ENCODE data around the gene BANF2. TPM values are rescaled to one million over a fixed set of nuclear protein-coding genes. Genes with fewer than 3 reads are reported as not detected.

The BANF2 gene
- total RNA-seq, 1 donor from 2014 or later, result not detected

- H3K27me3 Mint-ChIP-seq, result no peaks in the 10 kb centered on the region
- DNase-seq (no peak), ATAC-seq (ENCODE audit: low read depth) (no peak)
- intact Hi-C loops (cut with micrococcal nuclease), result no loop called here
- no peaks in the 10 kb centered on the region for H3K36me3 Mint-ChIP-seq (ENCODE audit: low read depth)
- peaks cover 22% of the 10 kb centered on the region for H3K4me1 Mint-ChIP-seq
- CTCF ChIA-PET, result interaction anchor here (2.0 kb wide), 1 partner anchor 263 kb away, joined by 8 read pairs; no protein-coding TSS in a partner anchor
- POLR2A ChIA-PET, result no interaction called here
- no peak overlapping the region for H3K27ac Mint-ChIP-seq
- H3K9me3 Mint-ChIP-seq, result no peaks in the 10 kb centered on the region
- no peak for TF ChIP-seq CTCF (IDR thresholded peaks at IDR 0.05)
- H3K4me3 Mint-ChIP-seq, result no peak overlapping the region
Measured at GRCh38 chr20:17675519-17676377, 24.0 kb upstream of the BANF2 start.

- TF ChIP-seq CTCF (IDR thresholded peaks at IDR 0.05), result no peak
- no peaks in the 10 kb centered on the region for H3K36me3 Mint-ChIP-seq (ENCODE audit: low read depth)
- ChIA-PET POLR2A (no interaction called here), CTCF (interaction anchor here (1.3 to 2.0 kb wide), 2 partner anchors 263 to 320 kb away, joined by 6 to 8 read pairs; no protein-coding TSS in a partner anchor)
- no peaks in the 10 kb centered on the region for H3K27me3 Mint-ChIP-seq
- intact Hi-C loops (cut with micrococcal nuclease), result no loop called here
- DNase-seq (no peak), ATAC-seq (ENCODE audit: low read depth) (no peak)
- peaks cover 15% of the 10 kb centered on the region for H3K4me1 Mint-ChIP-seq
- H3K27ac Mint-ChIP-seq, result no peak overlapping the region
- H3K4me3 Mint-ChIP-seq, result no peak overlapping the region
- no peaks in the 10 kb centered on the region for H3K9me3 Mint-ChIP-seq
Measured at GRCh38 chr20:17676378-17676759, 23.4 kb upstream of the BANF2 start.

GRCh38 chr20:17676942-17677341, 22.8 kb upstream of the BANF2 start:
- H3K9me3 Mint-ChIP-seq, result no peaks in the 10 kb centered on the region
- no peaks in the 10 kb centered on the region for H3K36me3 Mint-ChIP-seq (ENCODE audit: low read depth)
- H3K4me1 Mint-ChIP-seq, result peaks cover 14% of the 10 kb centered on the region
- H3K4me3 Mint-ChIP-seq, result no peak overlapping the region
- DNase-seq (no peak), ATAC-seq (ENCODE audit: low read depth) (no peak)
- no peak for TF ChIP-seq CTCF (IDR thresholded peaks at IDR 0.05)
- H3K27ac Mint-ChIP-seq, result no peak overlapping the region
- ChIA-PET POLR2A (no interaction called here), CTCF (interaction anchor here (1.3 to 2.0 kb wide), 2 partner anchors 262 to 319 kb away, joined by 6 to 8 read pairs; no protein-coding TSS in a partner anchor)
- H3K27me3 Mint-ChIP-seq, result no peaks in the 10 kb centered on the region
- intact Hi-C loops (cut with micrococcal nuclease), result no loop called here

GRCh38 chr20:17678295-17678694, 21.5 kb upstream of the BANF2 start:
- Mint-ChIP-seq H3K9me3 (no peaks in the 10 kb centered on the region), H3K4me1 (peaks cover 19% of the 10 kb centered on the region), H3K27ac (no peak overlapping the region), H3K4me3 (no peak overlapping the region), H3K36me3 (ENCODE audit: low read depth) (no peaks in the 10 kb centered on the region), H3K27me3 (peaks cover 2% of the 10 kb centered on the region)
- TF ChIP-seq CTCF (IDR thresholded peaks at IDR 0.05), result no peak
- intact Hi-C loops (cut with micrococcal nuclease), result no loop called here
- ChIA-PET CTCF (interaction anchor here (6.8 kb wide), 1 partner anchor 219 kb away, joined by 108 read pairs; no protein-coding TSS in a partner anchor), POLR2A (no interaction called here)
- DNase-seq (no peak), ATAC-seq (ENCODE audit: low read depth) (no peak)

GRCh38 chr20:17678886-17679285, 20.9 kb upstream of the BANF2 start:
- H3K4me1 Mint-ChIP-seq, result peaks cover 20% of the 10 kb centered on the region
- POLR2A ChIA-PET, result no interaction called here
- H3K27me3 Mint-ChIP-seq, result peaks cover 5% of the 10 kb centered on the region
- H3K4me3 Mint-ChIP-seq, result no peak overlapping the region
- no peak overlapping the region for H3K27ac Mint-ChIP-seq
- no peak for TF ChIP-seq CTCF (IDR thresholded peaks at IDR 0.05)
- H3K36me3 Mint-ChIP-seq (ENCODE audit: low read depth), result no peaks in the 10 kb centered on the region
- CTCF ChIA-PET, result interaction anchor here (6.8 kb wide), 1 partner anchor 218 kb away, joined by 108 read pairs; no protein-coding TSS in a partner anchor
- ATAC-seq (ENCODE audit: low read depth), result no peak
- intact Hi-C loops (cut with micrococcal nuclease), result no loop called here
- no peaks in the 10 kb centered on the region for H3K9me3 Mint-ChIP-seq
- DNase-seq, result no peak

Data from activated B cell treated with CpG ODN at 0.5 μM for 24 hours (primary cell).